T-helper 1 cell (primary cell): ENCODE data around the gene CERS5.
"Not testable (repeated sequence)": the region's sequence is repeated elsewhere in the genome, so short reads cannot be mapped to it uniquely, and the experiment has no call there.

Source experiments
- DNase-seq, 5 donors: peaks; one replicate each; pipeline ENCODE4 v3.0.0-alpha.2; 2012 to 2020

CERS5 gene

GRCh38 chr12:50100561-50100960 is 66.6 kb downstream of the CERS5 start:
- DNase-seq, result no peak

- no peak for DNase-seq
These were observed 67.7 kb downstream of the CERS5 start for GRCh38 chr12:50099302-50100008.

- no peak for DNase-seq
These were observed 69.2 kb downstream of the CERS5 start for GRCh38 chr12:50097952-50098351.

- no peak for DNase-seq
These were observed 76.8 kb downstream of the CERS5 start for GRCh38 chr12:50090391-50090790.

- no peak for DNase-seq
These were observed 77.4 kb downstream of the CERS5 start for GRCh38 chr12:50089730-50090129.

- DNase-seq, result peak in 4 of 5 donors; percentile 15 to 67 (median 40)
These were observed 78.4 kb downstream of the CERS5 start for GRCh38 chr12:50088577-50089335.

- peak in 1 of 5 donors; percentile 25 for DNase-seq
These were observed 79.2 kb downstream of the CERS5 start for GRCh38 chr12:50087995-50088394.

GRCh38 chr12:50087151-50087550 is 80.0 kb downstream of the CERS5 start:
- no peak for DNase-seq

GRCh38 chr12:50086148-50086547 is 81.0 kb downstream of the CERS5 start:
- DNase-seq, result no peak

- no peak for DNase-seq
These were observed 81.5 kb downstream of the CERS5 start for GRCh38 chr12:50085615-50086072.

GRCh38 chr12:50084775-50085614 is 82.2 kb downstream of the CERS5 start, which contains the start of gene SMARCD1:
SMARCD1 (plus strand) TSS chr12:50085342; CDS start chr12:50085370, 28 bp downstream.
- DNase-seq, result peak; percentile 74 to 90 (median 77)

- DNase-seq, result not testable (repeated sequence)
These were observed 82.8 kb downstream of the CERS5 start for GRCh38 chr12:50084409-50084774.

GRCh38 chr12:50083301-50083700 is 83.9 kb downstream of the CERS5 start:
- no peak for DNase-seq

- no peak for DNase-seq
These were observed 84.5 kb downstream of the CERS5 start for GRCh38 chr12:50082644-50083043.

GRCh38 chr12:50081096-50081808 is 85.9 kb downstream of the CERS5 start:
- DNase-seq, result no peak

GRCh38 chr12:50079771-50080170 is 87.4 kb downstream of the CERS5 start:
- DNase-seq, result no peak
